Omental fat pad (tissue), 4 donors: ENCODE measurements around the gene PRRT1B. TPM values are rescaled to one million over a fixed set of nuclear protein-coding genes. Genes with fewer than 3 reads are reported as not detected.
"Not testable (repeated sequence)": the region's sequence is repeated elsewhere in the genome, so short reads cannot be mapped to it uniquely, and the experiment has no call there.

Source experiments
- ATAC-seq: fragments of 150-250 bp; one replicate; pipeline ENCODE4 v1.9.1; 2016; ENCODE audit warnings: mild to moderate bottlenecking, moderate library complexity; ENCODE audit not compliant: low FRiP score
- DNase-seq: peaks from one replicate; pipeline ENCODE4 v3.0.0-alpha.2; 2019; ENCODE audit warnings: low spot score
- CTCF ChIP-seq, 3 donors: fragments of 450-650 bp; IDR thresholded peaks; one replicate each; pipeline ENCODE4 v1.5.1; 2016 to 2017; ENCODE audit warnings: antibody characterized with exemption in 3 of 3, mild to moderate bottlenecking in 3 of 3, moderate library complexity in 2 of 3
- total RNA-seq, 4 donors: library from RNA; depleted of rRNA; stranded (reverse); fragments of >200 nt; gene quantifications; one replicate each; pipeline ENCODE4 v1.1.0, GENCODE V29; 2016

Gene PRRT1B
- total RNA-seq, 4 donors from 2014 or later = not detected

GRCh38 chr9:131539223-131539923 lies 6.0 kb upstream of the PRRT1B start:
- TF ChIP-seq CTCF (IDR thresholded peaks at IDR 0.05) = no peak
- DNase-seq (no peak), ATAC-seq (no peak)

- TF ChIP-seq CTCF (IDR thresholded peaks at IDR 0.05) = no peak
- ATAC-seq = no peak
- DNase-seq = no peak
Measured at GRCh38 chr9:131543141-131543540, 2.2 kb upstream of the PRRT1B start.

- ATAC-seq = peak; percentile 48
Measured at GRCh38 chr9:131545786-131546335, 538 bp downstream of the PRRT1B start.

GRCh38 chr9:131546336-131547084 lies 1.2 kb downstream of the PRRT1B start:
- DNase-seq = no peak
- no peak for ATAC-seq
- no peak for TF ChIP-seq CTCF (IDR thresholded peaks at IDR 0.05)

More at GRCh38 chr9:131545786-131546335, 538 bp downstream of the PRRT1B start:
- TF ChIP-seq CTCF (IDR thresholded peaks at IDR 0.05) = no peak
- no peak for DNase-seq

GRCh38 chr9:131549186-131549585 lies 3.9 kb downstream of the PRRT1B start:
- DNase-seq, ATAC-seq: not testable (repeated sequence)

GRCh38 chr9:131550465-131550864 lies 5.1 kb downstream of the PRRT1B start:
- not testable (repeated sequence) for DNase-seq, ATAC-seq

GRCh38 chr9:131552030-131552429 lies 6.7 kb downstream of the PRRT1B start:
- TF ChIP-seq CTCF (IDR thresholded peaks at IDR 0.05) = no peak
- no peak for ATAC-seq
- no peak for DNase-seq
